ENCODE data around the gene PSMG3.

PSMG3 gene

DNA sequence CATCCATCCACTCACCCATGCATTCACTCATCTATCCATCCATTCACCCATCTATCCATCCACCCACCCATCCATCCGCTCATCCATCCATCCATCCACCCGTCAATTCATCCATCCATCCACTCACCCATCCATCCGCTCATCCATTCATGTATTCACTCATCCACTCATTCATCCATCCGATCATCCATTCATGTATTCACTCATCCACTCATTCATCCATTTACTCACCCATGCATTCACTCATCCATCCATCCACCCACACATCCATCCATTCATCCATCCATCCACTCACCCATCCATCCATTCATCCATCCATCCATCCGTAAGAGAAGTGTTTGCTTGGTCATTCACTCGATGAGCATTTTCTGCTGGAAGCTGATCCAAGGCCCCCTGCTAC is 8.7 kb upstream of the PSMG3 start:
- no peak for DNase-seq

DNA sequence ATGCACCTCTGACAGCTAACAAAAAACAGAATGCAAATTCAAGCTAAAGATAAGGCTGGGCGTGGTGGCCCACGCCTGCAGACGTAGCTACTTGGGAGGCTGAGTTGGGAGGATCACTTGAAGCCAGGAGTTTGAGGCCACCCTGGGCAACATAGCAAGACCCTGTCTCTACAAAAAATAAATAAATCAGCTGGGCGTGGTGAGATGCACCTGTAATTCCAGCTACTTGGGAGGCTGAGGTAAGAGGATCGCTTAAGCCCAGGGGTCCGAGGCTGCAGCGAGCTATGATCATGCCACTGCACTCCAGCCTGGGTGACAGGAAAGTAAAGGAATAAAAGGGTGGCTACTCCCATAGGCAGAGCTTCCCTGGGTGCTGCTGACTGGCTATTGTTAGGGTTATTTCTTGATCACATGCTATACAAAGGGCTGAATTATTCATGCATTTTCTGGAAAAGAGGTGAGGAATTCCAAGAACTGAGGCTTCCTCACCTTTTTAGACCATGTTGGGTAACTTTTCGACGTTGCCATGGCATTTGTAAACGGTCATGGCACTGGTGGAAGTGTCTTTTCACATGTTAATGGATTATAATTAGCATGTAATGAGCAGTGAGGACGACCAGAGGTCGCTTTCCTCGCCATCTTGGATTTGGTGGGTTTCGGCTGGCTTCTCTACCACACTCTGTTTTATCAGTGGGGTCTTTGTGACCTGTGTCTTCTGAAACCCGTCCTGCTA is 6.9 kb upstream of the PSMG3 start:
- DNase-seq = no peak

DNA sequence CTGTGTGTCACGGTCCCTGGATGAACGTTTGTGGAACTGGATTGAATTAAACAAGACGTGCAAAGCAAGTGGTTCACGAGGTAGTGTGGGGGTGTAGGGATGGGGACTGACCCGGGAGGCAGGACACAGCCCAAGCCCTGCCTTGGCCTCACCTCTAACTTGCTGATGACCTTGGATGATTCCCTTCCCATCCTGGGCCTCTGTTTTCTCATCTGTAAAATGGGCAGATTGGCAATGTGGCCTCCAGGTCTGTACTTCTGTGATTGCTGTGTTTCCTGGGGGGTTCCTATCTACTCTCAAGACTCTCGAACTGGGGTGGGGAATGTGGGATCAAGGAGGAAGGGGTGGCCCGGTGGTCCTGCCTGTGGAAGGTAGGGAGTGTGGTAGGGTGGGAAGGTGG is 6.0 kb upstream of the PSMG3 start:
- DNase-seq = no peak

DNA sequence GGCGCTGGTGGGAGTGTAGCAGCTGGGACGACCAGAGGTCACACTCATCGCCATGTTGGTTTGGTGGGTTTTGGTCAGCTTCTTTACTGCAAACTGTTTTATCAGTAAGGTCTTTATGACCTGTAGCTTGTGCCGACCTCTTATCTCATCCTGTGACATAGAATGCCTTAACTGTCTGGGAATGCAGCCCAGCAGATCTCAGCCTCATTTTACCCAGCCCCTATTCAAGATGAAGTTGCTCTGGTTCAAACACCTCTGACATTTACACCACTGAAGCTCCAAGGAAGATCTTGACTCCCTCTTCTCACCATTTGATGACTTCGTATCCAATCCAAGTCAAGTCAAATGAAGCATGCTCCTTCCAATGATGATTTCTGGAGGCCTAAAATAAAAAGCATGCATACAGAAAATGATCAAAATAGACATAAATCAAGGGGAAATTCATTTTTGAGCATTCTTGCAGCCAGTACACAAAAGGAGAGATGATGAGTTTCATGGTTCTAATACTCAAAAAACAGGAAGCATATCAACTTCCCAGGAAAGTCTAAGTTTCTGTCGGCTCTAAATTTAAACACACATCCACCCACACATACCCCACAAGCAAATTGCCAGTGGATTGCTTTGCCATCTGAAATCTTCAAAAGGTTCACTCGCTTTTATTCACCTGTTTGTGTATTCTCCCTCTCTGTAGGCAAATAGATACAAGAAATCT is 2.4 kb upstream of the PSMG3 start:
- no peak for DNase-seq

DNA sequence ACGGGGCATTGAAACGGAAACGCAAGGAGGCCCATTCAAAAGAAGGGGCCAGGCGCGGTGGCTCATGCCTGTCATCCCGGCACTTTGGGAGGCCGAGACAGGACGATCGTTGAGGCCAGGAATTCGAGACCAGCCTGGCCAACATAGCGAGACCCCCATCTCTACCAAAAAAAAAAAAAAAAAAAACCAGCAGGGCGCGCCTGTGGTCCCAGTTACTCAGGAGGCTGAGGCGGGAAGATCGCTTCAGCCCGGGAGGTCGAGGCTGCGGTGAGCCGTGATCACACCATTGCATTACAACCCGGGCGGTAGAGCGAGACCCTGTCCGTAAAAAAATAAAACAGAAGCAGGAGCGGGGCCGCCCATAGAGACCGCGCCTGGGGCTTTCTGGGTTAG is 396 bp downstream of the PSMG3 start:
- no peak for DNase-seq

DNA sequence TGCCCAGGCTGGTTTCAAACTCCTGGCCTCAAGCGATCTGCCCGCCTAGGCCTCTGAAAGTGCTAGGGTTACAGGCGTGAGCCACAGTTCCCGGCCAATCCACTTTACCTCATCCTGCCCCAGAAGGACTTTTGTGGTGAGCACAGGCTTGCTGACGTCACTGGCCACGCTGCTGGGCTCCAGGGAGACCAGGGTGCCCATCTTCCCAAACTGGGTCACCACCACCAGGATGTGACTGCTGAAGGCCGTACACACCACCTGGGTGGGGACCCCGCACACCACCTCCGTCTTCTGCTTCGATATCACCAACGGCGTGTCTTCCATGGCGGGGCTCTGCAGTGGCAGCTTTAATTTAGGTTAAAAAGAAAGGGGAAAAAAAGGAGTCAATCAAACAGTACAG is 816 bp downstream of the PSMG3 start:
- DNase-seq = no peak

DNA sequence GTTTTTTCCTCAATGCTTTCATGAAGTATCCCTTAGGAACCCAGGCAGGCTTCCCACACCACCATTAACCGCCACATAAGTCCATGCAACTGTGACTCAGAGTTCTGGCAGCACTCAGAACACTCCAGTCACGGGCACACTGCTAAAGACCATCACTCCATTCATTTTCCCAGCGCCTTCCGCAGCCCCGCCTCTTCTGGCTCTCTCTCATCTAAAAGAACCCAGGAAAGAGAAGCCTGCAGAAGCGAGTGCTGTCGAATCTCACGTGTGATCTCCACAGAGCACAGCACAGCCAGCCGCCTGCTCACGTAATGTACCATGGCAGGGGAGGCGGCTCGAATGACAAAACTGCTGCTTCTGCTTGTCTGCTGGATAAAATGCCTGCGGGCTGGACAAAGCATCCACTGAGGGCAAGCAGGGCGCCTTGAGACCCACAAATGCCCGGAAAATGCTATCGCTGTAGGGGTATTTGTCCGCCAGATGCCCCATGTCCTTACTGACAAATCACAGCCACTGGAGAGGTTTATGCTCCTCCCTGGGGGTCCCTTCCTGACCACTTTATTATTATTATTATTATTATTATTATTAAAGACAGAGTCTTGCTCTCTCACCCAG is 1.8 kb downstream of the PSMG3 start:
- DNase-seq = no peak

DNA sequence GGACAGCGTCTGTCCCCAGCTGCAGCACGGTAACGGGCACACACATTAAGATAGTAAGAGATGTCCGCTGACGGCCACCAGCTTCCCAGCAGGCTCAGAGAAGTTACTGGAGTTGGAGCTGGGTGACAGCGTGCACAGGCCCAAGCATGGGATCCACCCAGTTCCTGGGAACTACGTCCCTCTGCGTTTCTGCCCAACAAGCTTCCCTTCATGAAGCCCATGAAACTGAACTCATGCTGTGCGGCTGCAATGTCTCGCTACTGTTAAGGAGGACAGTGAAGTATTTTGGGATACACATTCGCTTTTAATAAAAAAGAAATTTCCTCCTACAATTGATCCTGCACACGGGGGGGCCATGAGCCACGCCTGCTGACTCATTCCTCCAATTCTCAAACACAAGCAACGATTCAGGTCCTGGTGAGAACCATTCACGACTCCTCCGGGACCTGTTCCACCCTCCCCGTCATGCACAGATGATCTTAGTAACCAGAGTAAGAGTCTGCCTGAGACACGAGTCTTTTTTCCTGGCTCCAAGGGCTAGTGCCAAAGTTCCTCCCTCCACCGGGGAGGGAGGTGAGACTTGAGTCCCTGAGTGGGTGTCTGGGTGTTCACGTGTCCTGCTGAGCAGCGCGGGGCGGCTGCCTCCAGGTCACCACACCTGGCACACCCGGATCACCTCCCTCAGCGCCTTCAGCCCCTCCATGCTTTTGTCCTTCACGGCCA is 2.6 kb downstream of the PSMG3 start:
- no peak for DNase-seq

DNA sequence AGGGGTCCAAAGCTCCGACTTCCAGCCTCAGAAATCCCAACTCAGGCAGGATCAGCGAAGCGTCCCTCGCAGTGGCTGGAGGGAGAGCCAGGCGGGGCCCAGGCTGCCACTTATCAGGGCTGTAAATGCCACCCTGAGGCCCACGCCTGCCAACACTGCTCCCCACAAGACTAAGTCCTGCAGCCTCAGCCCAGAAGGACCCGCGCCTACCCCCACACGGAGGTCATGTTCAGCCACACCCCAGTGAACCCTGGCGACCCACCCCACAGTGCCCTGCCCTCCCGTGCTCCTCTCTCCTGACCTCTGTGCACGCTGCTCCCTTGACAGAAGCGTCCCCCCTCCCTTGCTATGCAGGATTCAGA is 3.2 kb downstream of the PSMG3 start:
- no peak for DNase-seq

DNA sequence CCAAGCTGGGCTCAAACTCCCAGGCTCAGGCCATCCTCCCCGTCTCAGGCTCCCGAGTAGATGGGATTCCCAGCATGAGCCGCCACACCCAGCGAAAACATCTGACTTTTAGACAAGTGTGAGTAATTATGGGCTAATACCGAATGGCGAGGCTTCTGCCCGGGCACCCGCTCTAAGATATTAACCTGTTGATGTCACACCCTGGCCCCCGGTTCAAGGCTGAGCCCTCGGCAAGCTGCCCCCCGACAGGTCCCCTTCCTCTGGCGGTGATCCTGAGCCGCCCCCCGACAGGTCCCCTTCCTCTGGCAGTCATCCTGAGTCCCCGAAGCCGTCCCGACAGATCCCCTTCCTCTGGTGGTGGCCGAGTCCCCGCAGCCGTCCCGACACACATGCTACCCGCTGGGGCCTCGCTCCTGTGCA is 5.2 kb downstream of the PSMG3 start:
- DNase-seq = no peak

DNA sequence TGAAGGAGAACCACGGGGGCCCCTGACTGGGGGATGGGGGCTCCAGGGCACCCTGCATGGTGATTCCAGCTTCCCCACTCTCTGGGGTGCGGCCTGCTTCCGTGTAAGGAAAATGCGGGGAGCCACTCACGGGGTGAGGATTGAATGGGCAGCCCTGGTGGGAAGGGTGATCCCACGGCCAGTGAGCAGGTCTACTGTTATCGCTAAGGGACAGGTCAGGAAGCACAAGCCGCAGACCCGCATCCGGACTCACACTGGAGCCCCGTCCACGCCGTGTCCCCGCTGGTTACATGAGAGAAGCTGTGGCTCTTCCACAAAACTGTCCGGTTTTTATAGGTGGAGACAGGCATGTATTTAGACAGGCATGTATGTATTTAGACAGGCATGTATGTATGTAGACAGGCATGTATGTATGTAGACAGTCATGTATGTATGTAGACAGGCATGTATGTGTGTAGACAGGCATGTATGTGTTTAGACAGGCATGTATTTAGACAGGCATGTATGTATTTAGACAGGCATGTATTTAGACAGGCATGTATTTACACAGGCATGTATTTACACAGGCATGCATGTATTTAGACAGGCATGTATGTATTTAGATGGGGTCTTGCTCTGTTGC is 5.7 kb downstream of the PSMG3 start:
- DNase-seq = no peak

DNA sequence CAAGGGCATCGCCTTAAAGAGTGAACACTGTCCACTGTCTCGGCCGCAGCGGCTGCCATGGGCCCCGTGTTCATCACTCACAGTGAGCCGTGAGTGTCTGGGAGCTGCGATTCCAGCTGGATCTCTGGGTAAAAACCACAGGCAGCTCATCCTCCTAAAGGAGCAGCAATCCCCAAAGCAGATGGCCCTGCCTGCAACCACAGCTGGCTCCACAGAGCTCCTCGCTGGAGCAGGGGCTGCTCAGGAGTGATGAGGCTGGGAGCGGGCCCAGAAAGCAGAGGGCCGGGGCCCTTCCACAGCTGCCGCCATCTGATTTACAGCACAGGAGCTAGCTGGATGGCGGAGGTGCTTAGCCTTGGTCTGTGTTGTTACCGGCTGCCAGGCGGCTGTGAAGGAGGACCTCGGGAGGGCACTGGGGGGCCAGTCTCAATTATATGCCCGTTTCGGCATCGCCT is 7.2 kb downstream of the PSMG3 start:
- DNase-seq = no peak

DNA sequence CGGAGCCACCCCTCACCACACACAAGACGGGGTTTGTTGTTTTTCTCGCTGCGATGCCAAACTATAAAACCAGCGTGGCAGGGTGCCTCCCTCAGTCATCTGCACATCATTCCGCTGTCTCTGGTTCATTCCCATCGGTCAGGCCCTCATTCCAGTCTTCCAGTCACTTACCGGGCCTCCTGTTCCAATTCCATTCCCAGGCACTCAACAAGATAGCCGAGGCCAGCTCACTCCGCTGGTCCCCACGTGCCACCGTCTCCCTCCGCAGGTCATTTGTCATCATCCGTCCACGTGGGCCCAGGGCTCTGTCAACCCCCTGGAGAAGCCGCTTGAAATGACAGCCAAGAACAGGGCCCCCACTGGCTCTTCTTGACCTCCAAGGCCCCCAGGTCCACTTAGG is 7.7 kb downstream of the PSMG3 start:
- no peak for DNase-seq

DNA sequence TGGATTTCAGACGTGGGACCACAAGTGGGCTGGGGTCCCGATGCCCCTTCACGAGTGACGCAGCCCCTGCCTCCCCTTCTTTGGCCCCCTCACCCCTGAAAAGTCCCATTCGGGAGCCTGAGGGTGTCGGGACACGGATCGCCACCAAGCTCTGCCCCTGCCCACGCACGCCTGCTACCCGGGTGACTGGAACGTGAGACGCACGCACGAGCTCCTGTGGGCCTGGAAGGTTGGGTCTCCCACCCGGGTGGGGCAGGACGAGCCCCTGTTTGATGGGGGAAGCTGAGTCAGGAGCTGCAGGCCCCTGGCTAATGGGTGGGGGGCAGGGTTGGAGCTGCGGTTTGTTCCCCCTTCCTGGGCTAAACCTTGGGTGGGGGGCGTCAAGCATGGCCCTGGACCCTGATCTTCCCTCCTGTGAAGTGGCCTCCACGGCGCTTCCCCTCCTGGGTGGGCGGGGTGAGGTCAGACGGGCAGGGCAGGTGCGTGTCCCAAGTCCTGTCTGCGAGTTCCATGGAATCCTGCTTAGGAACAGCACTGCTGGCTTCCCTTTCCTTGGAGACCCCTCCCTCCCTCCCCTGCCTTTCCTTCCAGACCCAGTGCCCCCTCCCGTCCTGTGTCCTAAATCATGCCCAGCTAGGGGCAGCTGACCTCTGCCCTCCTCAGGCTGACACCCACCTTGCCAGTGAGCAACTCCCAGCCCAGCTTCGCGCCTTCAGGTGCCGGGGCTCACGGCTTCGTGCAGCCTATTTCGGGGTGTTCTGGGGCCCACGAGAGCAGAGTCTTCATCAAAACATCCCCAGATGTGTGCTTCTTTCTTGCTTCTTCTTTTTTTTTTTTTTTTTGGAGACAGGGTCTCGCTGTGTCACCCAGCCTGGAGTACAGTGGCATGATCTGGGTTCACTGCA is 8.5 kb downstream of the PSMG3 start:
- peak; percentile 16 for DNase-seq

DNA sequence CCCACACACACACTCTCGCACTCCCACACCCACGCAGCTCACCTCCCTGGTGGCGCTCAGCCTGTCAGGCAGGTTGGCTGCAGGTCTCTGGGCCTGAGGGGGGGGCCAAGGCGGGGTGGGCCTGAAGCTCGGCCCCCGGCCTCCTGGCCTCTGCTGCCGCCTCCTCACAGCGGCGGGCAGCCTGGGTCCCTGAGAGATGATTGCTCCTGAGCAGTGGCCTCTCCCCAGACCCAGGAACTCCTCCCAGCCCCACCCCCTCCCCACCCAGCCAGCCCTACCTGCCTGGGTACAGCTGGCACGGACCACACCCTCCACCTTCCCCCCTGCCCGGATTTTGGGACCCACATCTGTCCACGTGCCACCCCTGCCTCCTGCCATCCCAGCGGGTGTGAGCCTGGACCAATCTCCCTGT is 9.2 kb downstream of the PSMG3 start:
- DNase-seq = peak; percentile 14

DNA sequence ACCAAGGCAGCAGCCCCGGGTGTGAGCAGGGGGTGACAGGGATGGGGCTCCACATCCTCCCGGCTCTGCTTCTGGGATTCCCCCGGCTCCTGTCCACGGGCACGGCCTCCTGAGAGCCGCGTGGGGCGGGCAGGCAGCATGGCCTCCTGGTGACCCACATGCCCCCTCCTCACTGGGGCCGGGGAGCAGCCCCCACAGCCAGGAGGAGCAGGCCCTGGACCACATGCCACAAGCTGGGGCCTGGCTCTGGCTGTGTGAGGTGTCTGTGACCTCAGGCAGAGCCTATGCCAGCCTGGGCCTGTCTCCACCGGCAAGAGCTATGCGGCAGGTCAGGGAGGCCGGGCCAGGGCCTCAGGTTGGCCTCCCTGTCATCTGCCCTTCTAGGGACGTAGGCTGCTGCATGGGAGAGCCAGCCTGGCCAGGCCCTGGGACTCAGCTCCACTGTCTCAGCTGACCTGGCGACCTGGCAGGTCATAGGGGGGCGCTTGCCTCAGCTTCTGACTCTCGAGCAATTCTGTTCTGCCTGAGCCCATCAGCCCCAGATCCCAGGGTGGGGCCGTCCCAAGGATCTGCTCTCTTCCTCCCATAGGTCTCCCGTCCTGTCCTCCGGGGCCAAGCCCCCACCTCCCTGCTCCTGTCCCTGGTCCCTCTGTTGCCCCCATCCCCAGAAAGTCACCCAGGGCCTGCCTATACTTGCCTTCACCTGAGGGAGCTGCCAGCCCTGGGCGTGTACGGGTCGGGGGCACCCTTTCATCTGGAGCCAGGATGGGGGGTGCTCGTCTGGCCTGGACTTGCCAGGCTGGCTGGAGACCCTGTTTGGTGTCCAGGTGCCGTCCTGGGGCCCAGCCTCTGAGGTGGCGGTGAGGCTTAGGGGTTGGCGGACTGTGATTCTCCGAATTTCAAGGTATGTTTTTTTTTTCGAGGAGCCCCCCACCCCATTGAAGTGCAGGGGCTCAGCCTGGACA is 9.9 kb downstream of the PSMG3 start:
- DNase-seq = peak; percentile 14

DNA sequence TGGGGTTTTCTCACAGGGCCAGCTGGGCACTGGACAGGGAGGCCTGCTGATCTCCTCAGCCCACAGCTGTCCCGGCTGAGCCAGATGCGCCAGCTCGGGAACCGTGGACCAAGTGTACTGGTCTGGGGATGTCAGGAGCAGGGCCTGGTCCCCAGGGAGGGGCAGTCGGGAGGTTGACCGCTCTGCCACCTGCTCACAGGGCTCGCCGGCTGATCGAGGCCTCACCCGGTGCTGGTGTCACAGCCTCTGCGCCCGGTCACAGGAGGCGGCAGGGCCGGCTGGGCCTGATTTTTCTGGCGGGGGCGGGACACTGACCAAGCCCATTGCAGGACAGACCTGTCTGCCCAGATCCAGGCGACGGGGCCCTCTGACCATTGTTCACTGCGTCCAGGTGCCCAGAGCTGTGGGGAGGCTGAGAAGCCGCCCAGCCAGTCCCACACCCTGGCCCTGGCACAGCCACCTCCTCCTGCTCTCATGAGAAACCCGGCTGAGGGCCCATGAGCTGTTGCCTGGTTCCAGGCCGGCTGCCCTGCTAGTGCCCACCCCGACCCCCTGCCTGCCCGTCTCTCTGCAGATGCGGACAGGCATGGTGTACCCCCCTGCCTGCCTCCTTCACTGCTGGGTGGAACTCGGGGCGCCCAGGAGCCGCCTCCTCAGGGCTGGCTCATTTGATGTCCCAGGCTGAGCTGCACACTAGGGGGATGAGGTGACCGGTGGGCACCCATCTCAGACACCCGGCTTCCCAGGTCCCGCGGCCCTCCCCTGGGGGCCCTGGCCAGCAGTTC is 10.8 kb downstream of the PSMG3 start:
- no peak for DNase-seq

DNA sequence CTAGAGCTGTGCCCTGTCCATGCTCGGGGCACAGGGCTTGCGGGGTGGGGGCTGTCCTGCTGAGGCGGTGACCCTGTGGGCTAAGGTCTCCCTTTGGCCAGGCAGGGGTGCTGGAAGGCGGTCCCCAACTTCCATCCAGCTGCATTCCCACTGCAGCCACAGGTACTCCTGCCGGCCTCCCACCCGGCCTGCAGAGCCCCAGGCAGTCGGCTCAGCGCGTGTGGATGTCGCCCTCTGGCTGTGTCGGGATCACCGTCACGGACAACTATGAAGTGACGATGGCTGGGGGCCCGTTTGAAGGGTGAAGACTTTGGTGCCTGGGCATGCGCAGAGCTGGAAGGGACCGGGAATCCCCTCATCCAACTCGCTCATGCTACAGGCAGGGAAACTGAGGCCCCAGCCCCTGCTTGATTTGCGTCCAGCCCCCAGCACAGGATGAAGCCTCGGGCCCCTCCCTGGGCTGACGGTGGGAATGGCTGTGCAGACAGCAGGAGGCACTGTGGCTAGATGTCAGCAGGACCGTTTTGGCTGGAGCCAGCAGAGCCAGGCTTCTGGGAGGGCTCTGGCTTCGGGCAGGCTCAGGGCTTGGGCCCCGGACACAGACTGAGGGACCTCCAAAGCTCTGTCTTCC is 11.5 kb downstream of the PSMG3 start:
- DNase-seq = no peak

DNA sequence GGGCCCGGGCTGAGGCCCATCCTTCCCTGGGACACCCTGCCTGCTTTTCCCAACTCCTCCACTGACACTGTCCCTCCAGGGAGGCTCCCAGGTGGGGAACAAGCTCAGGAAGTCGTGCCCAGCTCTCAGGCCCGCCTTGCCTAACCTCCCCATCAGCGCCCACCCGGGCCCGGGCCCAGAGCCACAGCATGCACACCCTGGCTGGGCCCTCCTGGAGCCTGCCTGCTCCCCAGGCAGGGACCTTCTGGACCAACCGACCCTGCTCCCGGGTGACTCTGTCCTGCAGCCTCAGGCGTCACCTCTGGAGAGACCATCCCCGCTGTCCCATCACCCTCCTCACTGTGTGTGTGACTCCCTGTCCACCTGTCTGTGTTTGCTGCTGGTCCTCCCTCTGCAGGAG is 12.1 kb downstream of the PSMG3 start:
- no peak for DNase-seq
